DOHH2 (cell line): ENCODE data around the gene RETREG1.

Experiments used
- EZH2phosphoT487 ChIP-seq: fragments of 200-600 bp; sonication (generic); IDR thresholded peaks from 2 replicates; pipeline ENCODE4 v1.6.1; 2017; ENCODE audit warnings: borderline replicate concordance, mild to moderate bottlenecking, antibody characterized with exemption, low read length, moderate library complexity, mixed read lengths
- TF ChIP-seq, protein P1 (sequence below): fragments of 200-600 bp; sonication (generic); IDR thresholded peaks from one replicate; pipeline ENCODE4 v1.5.1; 2014; ENCODE audit warnings: antibody characterized with exemption, mild to moderate bottlenecking, low read depth, low read length; ENCODE audit not compliant: poor library complexity, severe bottlenecking

DNA sequence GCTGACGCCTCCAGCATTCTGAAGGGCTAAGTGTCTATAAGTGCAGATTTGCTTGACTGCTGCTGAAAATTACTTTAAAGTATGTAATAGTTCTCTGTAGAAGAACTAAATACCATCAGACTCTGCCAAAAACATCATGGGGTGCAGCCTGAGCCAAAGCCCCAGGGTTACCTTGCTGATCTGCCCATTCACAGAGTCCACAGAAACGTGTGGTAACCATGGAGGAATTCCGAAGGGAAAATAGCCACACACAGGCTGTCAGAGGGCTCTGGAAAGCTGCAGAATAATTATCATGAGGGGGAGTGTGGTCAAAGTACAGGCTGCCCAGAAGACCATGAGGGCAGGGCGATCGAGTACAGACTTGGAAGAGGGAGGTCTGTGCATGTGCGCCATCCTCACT lies 36.4 kb downstream of the RETREG1 start:
- TF ChIP-seq, protein P1, sequence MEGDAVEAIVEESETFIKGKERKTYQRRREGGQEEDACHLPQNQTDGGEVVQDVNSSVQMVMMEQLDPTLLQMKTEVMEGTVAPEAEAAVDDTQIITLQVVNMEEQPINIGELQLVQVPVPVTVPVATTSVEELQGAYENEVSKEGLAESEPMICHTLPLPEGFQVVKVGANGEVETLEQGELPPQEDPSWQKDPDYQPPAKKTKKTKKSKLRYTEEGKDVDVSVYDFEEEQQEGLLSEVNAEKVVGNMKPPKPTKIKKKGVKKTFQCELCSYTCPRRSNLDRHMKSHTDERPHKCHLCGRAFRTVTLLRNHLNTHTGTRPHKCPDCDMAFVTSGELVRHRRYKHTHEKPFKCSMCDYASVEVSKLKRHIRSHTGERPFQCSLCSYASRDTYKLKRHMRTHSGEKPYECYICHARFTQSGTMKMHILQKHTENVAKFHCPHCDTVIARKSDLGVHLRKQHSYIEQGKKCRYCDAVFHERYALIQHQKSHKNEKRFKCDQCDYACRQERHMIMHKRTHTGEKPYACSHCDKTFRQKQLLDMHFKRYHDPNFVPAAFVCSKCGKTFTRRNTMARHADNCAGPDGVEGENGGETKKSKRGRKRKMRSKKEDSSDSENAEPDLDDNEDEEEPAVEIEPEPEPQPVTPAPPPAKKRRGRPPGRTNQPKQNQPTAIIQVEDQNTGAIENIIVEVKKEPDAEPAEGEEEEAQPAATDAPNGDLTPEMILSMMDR, result no peak
- TF ChIP-seq EZH2phosphoT487, result no peak
